IPS-NIHi11 (cell line): ENCODE data around the gene COG7.
"Not testable (repeated sequence)": the region's sequence is repeated elsewhere in the genome, so short reads cannot be mapped to it uniquely, and the experiment has no call there.

Source experiments
- DNase-seq: peaks from one replicate; pipeline ENCODE4 v3.0.0; 2012; ENCODE audit warnings: mixed read lengths, low spot score

COG7 gene

DNA sequence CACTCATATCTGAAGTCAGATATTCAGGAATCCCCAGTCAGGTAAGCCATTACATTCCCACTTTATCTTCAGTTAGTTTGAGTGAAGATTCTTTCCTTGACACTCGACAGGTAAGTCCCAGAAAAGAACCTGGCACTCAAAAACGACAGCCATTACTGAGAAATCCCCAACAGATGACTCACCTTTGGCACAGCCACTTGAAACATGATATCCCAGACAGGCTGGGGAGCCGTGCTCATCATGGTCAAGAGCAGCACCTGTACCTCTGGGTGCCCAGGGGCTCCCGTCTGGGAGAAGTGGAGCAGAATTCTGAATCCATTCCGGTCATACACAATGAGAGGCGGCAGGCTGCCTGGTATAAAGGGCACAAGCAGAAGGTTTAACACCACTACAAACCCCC, 16.8 kb upstream of the COG7 start:
- DNase-seq, result peak; percentile 42

DNA sequence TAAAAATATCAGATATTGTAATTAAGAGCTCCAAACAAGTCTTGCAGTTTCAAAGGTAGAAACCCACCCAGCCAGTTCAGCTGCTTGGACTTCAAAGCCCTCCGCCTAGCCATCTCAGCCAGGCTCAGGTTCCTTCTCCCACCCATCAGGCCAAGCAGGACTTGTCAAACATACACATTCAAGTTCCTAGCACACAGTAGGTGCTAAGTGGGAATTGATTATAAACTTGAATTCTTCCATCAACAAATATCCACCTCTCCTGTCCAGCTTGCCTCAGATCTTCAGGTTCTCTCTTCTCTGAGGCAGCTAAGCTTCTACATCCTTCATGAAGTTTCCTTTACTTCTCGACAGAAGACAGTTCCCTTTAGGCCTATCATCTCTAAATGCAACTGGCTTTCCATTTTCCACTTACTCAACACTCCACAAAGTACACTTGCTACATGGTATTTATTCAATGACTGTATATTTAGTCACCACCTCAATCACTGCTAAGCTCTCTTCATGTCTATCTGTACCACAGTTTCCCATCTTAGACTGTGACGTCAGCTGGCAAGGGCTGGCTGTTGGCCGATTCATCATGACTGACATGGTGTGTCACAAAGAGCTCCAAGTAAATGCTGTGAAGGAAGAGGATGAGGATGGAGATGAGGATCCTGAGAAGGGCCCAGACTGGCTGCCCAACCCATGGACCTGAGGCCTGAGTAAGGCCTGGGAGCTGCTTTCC, 13.3 kb upstream of the COG7 start:
- no peak for DNase-seq

DNA sequence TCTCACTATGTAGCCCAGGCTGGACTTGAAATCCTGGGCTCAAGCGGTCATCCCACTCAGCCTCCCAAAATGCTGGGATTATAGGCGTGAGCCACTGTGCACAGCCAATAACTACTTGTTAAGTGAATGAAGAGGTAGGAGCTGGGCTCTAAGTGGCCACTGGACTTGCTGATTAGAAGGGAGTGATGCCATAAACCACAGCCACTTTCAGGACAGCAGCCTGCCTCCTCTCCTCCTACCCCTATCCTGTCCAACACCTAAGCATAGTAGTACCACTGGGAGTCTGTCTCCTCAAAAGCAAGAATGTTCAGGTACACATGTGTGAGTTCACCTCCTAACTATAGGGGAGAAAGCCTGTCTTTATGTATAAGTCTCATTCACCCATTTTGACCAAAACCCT, 12.2 kb upstream of the COG7 start:
- DNase-seq, result no peak

- no peak for DNase-seq
Observed at GRCh38 chr16:23464196-23464595, 11.2 kb upstream of the COG7 start.

DNA sequence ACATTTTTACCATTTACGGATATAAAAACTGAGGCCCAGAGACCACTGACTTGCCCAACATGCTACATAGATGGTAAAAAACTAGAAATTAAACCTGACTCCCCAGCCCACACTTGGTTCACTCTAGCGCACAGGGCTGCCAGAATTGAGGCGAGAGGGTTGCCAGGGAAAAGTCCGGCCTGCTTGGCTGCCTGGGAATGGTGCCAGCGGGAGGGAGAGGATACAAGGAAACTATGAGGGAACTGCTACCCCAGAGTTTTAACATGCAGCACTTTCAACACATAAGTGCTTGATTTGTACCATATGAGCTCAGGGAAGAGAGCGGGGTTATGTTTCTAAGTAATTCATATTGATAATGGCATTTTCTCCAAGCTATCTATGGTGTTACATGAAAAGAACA, 10.0 kb upstream of the COG7 start:
- DNase-seq, result peak; percentile 20

DNA sequence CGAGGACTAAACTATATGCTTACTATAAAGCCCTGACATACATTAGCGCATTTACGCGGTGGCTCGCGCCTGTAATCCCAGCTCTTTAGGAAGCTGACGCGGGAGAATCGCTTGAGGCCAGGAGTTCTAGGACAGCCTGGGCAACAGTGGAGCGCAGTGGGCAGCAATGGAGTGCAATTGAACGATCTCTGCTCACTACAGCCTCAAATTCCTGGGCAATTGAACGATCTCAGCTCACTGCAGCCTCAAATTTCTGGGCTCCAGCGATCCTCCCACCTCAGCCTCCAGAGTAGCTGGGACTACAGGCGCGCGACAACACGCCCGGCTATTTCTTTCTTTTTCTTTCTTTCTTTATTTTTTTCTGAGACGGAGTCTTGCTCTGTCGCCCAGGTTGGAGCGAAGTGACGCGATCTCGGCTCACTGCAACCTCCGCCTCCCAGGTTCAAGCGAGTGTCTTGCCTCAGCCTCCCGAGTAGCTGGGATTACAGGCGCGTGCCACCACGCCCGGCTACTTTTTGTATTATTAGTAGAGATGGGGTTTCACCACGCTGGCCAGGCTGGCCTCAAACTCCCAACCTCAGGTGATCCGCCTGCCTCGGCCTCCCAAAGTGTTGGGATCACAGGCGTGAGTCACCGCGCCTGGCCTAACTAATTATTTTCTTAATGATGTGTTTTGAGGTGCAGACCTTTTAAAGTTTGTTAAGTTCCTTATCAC, 506 bp upstream of the COG7 start:
- no peak for DNase-seq

- DNase-seq, result no peak
Observed at GRCh38 chr16:23452221-23452571, 793 bp downstream of the COG7 start.

- no peak for DNase-seq
Observed at GRCh38 chr16:23448392-23448791, 4.6 kb downstream of the COG7 start.

GRCh38 chr16:23437542-23437941, 15.4 kb downstream of the COG7 start:
- DNase-seq, result not testable (repeated sequence)

GRCh38 chr16:23436951-23437350, 16.0 kb downstream of the COG7 start:
- DNase-seq, result no peak

DNA sequence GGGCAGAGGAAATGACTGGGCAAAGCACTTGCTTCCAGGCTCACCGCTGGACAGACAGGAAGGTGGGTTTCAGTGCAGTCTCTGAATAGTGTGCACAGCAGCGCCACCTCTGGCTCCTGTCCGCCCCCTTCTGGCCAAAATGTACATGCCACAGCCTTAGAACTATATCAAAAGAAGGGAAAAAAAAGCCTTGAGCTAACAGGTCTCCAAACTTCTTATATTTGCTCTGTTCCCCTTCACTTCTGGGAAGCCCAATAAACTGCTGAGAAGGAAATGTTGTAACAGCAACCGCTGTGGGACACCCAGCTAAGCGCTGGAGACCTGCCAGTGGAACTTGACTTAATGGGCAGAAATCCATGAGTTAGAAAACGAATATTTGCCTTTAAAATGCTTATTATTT, 17.5 kb downstream of the COG7 start:
- DNase-seq, result peak; percentile 79

DNA sequence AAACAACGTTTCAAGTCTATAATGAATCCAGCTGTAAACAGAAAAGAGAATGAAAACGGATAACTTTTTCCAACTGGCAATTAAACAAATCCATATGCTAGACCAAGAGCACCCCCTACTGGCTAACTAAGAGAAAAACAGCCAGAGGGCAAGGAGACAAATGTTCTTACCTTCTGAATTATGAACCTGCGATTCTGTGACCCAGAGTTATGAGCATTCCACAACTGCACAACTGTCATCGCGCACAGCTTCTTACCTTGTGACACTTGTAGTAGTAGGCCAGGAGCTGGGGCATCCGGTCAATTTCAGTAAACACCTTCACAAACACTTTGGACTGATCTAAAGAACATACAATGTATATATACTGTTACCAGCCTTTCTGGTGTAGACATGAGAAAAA, 18.6 kb downstream of the COG7 start:
- peak; percentile 64 for DNase-seq

DNA sequence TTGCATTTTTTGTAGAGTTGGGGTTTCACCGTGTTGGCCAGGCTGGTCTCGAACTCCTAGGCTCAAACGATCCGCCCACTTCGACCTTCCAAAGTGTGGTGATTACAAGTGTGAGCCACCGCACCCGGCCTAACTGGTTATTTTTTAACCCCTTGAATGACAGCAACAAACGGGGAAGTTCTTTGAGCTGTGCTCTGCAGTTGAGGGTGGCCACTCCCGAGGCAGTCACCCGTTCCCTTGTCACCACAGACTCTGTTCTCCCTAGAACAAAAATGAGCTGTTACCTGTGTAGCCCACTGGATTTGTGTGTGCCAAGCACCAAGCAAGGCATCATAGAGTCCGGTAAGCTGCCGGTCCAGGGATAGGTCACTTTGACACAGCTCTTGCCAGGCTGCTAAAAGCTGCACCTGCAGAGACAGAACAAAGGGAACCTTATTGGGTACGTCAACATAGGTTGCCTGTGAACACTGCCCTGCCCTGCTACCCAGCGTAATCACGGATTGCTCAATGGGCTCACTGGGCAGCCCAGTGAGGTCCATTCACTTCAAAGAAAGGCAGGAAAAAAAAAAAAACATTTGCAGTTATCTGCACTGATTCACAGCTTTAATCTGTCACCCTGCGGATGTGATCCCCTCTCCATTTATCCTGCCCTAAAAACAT, 19.6 kb downstream of the COG7 start:
- DNase-seq, result no peak

- DNase-seq, result peak; percentile 45
Observed at GRCh38 chr16:23432176-23433128, 20.5 kb downstream of the COG7 start.

DNA sequence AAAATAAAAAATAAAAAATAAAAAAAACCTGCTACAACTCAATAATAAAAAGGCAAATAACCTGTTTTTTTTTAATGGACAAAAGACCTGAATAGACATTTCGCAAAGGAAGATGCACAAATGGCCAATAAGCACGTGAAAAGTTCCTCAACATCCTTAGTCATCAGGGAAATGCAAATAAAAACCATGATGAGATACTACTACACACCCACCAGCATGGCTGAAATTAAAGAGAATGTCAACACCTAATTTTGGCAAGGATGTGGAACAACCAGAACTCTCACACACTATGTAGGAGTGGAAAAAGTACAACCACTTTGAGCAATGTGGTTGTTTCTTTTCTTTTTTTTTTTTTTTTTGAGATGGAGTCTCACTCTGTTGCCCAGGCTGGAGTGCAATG, 24.6 kb downstream of the COG7 start:
- DNase-seq, result no peak

DNA sequence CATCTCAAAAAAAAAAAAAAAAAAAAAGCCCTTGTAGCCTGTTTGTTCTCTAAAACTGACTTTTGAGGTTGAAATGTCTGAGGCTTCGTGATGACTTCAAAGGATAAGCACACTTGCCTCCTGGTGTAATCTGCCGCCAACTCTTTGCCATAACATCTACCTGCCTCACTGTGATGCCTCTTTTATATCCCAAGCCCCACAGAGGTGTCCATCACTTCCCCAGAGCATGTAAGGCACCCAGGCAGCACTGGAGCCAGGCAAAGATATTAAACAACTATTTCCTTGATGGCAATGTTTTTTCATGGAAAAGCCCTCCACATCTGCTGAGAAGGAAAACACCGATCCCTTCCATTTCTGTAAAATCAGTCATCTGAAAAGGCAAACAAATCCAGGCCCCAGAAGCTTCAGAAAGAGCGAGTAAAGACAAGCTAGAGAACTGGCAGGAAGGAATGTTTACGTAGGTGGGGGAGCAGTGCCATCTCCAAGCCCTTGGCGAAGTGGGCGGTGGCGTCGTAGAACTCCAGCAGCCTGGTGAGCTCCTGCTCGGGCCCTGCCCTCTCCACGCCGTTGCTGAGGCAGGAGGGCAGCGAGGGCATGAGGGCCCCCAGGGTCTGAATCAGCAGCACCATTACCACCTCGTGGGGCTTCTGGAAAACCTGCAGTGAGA, 28.6 kb downstream of the COG7 start:
- no peak for DNase-seq

DNA sequence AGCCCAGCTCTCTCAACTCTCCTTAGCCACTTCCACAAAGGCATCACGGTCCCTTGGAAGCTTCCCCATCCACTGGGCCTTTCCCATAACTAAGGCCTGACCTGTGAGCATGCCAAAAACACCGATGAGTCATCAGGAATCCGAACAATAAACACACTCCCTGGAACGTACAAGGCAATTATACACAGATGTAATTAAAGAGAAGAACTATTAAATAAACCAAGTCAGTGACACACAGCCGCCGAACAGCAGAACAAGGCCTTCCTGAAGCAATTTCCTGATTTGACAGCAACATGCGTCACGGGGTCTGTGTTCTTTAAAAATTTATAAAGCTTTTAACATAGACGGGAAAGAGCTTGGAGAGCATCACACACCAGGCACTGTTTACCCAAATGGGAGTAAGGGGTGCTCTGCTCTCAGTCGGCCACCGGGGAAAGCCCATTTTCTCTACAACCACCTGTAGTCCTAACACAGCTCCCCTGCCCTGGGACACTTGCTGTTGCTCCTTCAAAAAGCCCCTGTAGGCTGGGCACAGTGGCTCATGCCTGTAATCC, 29.4 kb downstream of the COG7 start:
- DNase-seq, result no peak

- no peak for DNase-seq
Observed at GRCh38 chr16:23420011-23420410, 33.0 kb downstream of the COG7 start.

- DNase-seq, result no peak
Observed at GRCh38 chr16:23416816-23417215, 36.2 kb downstream of the COG7 start.

DNA sequence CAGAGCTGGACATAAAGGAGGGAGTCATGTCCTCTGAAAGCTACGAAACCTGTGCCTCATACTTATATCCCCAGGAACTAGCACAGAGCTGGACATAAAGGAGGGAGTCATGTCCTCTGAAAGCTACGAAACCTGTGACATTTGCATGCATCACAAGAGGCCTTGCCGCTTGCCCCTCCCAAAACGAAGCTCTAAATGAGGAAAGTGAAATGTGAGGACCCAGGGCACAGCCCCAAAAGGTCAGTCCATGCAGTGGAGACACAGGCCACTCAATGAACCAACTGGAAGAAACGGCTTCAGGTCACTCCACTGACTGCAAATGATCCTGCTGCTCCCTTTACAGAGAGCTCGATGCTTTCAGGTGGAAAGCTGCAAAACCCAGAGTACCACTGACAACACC, 38.3 kb downstream of the COG7 start:
- DNase-seq, result no peak

DNA sequence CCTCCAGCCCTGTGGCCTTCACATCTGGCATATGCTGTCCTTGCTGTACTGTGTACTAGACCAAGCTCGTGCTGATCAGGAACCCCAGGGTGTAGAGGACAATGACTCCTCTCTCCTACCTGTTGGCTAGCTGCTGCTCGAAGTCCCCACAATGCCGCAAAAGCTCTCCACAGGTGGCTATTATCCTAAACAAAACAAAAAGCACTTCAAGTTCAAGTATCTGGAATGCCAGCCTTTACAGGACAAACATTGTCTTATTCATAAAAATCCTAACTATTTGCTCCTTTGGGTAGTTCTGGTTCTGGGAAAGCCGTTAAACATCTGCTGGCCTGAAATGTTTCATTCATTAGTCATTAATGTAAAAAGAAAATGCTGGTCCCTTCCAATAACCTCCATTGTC, 42.8 kb downstream of the COG7 start:
- no peak for DNase-seq
